Measurements from ENCODE around the gene SIPA1L2.
A peak's percentile ranks its signal among the peaks of the same experiment; 100 is the strongest.

SIPA1L2 gene

GRCh38 chr1:232675898-232676297, 46.0 kb upstream of the SIPA1L2 start:
- Histone ChIP-seq H3K4me1 (ENCODE audit: control insufficient read depth, insufficient read depth, low read length) (peaks cover 10% of the 10 kb centered on the region), H3K9me3 (ENCODE audit: control insufficient read depth, insufficient read depth, low read depth, low read length) (no peaks in the 10 kb centered on the region), H3K36me3 (ENCODE audit: control insufficient read depth in 2 of 2, insufficient read depth in 1 of 2, low read length in 2 of 2) (no peaks in the 10 kb centered on the region), H3K4me3 (ENCODE audit: low read depth, low read length) (no peak overlapping the region), H3K27ac (ENCODE audit: extremely low read depth, low read depth, low read length) (no peak overlapping the region)
- TF ChIP-seq SCRT2 (tag by site-specific recombination; IDR thresholded peaks at IDR 0.05) (0 out of 2 replicates have a peak, but pooled peaks have one; percentile 16), ZNF830 (tag by site-specific recombination; IDR thresholded peaks at IDR 0.05; ENCODE audit: low read depth) (no peak)
- POLR2A ChIA-PET = no interaction called here
- CTCF ChIA-PET = interaction anchor here (1.0 kb wide), 1 partner anchor 20 kb away, joined by 3 read pairs; no protein-coding TSS in a partner anchor

- H3K36me3 ChIP-seq (ENCODE audit: control insufficient read depth in 2 of 2, insufficient read depth in 1 of 2, low read length in 2 of 2) = no peaks in the 10 kb centered on the region
- H3K4me1 ChIP-seq (ENCODE audit: control insufficient read depth, insufficient read depth, low read length) = peaks cover 13% of the 10 kb centered on the region
- no peak overlapping the region for H3K4me3 ChIP-seq (ENCODE audit: low read depth, low read length)
- CTCF ChIA-PET = no interaction called here
- no peak overlapping the region for H3K27ac ChIP-seq (ENCODE audit: extremely low read depth, low read depth, low read length)
- POLR2A ChIA-PET = no interaction called here
- no peak for TF ChIP-seq ZNF146 (tag by site-specific recombination; IDR thresholded peaks at IDR 0.05)
- TF ChIP-seq ZNF621 (tag by site-specific recombination; IDR thresholded peaks at IDR 0.05) = no peak
- no peak for TF ChIP-seq PRDM2 (tag by site-specific recombination; IDR thresholded peaks at IDR 0.05; ENCODE audit: borderline replicate concordance)
- TF ChIP-seq GLI4 (tag by site-specific recombination; IDR thresholded peaks at IDR 0.05) = no peak
- TF ChIP-seq ZNF549 (tag by site-specific recombination; IDR thresholded peaks at IDR 0.05) = no peak
- no peak for TF ChIP-seq ZBTB26 (tag by site-specific recombination; optimal IDR thresholded peaks at IDR 0.05)
- no peak for TF ChIP-seq TRIM28 (IDR thresholded peaks at IDR 0.05; ENCODE audit: borderline replicate concordance, low read length)
- no peak for TF ChIP-seq ZNF324 (tag by site-specific recombination; IDR thresholded peaks at IDR 0.05)
- TF ChIP-seq ZBTB6 (tag by site-specific recombination; IDR thresholded peaks at IDR 0.05) = no peak
- no peak for TF ChIP-seq ZNF626 (tag by site-specific recombination; IDR thresholded peaks at IDR 0.05)
- TF ChIP-seq IKZF3 (tag by site-specific recombination; IDR thresholded peaks at IDR 0.05) = no peak
- TF ChIP-seq ZNF664 (tag by site-specific recombination; IDR thresholded peaks at IDR 0.05) = no peak
- no peaks in the 10 kb centered on the region for H3K9me3 ChIP-seq (ENCODE audit: control insufficient read depth, insufficient read depth, low read depth, low read length)
These were observed 45.3 kb upstream of the SIPA1L2 start for GRCh38 chr1:232675260-232675659.

- no peaks in the 10 kb centered on the region for H3K9me3 ChIP-seq (ENCODE audit: control insufficient read depth, insufficient read depth, low read depth, low read length)
- ChIA-PET CTCF (interaction anchor here (0.6 to 1.2 kb wide), 5 partner anchors 16 to 294 kb away, joined by 3 to 5 read pairs (median 4); no protein-coding TSS in a partner anchor), POLR2A (no interaction called here)
- no peak overlapping the region for H3K4me3 ChIP-seq (ENCODE audit: low read depth, low read length)
- H3K27ac ChIP-seq (ENCODE audit: extremely low read depth, low read depth, low read length) = no peak overlapping the region
- no peaks in the 10 kb centered on the region for H3K36me3 ChIP-seq (ENCODE audit: control insufficient read depth in 2 of 2, insufficient read depth in 1 of 2, low read length in 2 of 2)
- peaks cover 9% of the 10 kb centered on the region for H3K4me1 ChIP-seq (ENCODE audit: control insufficient read depth, insufficient read depth, low read length)
- TF ChIP-seq ZNF398 (tag by site-specific recombination; IDR thresholded peaks at IDR 0.05) (no peak), ZNF280D (tag by site-specific recombination; IDR thresholded peaks at IDR 0.05) (no peak), ZNF114 (tag by site-specific recombination; IDR thresholded peaks at IDR 0.05) (no peak), BCL11B (tag by site-specific recombination; IDR thresholded peaks at IDR 0.05; ENCODE audit: low read depth) (no peak)
These were observed 43.3 kb upstream of the SIPA1L2 start for GRCh38 chr1:232673256-232673655.

Measured in HEK293 (cell line).